Cardiac septum (tissue), 1 donor: Measurements from ENCODE around the gene EXTL1. TPM values are rescaled to one million over a fixed set of nuclear protein-coding genes. Genes with fewer than 3 reads are reported as not detected.
A peak's percentile ranks its signal among the peaks of the same experiment; 100 is the strongest.

Experiments used
- DNase-seq: peaks from one replicate; pipeline ENCODE4 v3.0.0-alpha.2; 2020; ENCODE audit warnings: low spot score
- intact Hi-C: fragments of 100-400 bp; cut with DNase I; formaldehyde crosslinking; loops from one replicate; pipeline ENCODE4 v1.14.0; 2022
- total RNA-seq: library from RNA; stranded (reverse); fragmentation: NEBNext Ultra II Directional; extraction: Animal tissue kit (Norgen Biotek cat#: 25700); gene quantifications from one replicate; pipeline ENCODE4 v1.2.1, GENCODE V29; 2021
- donor health status: DM: no; HTN: no; CAD: no.

Gene EXTL1
- total RNA-seq, 1 donor from 2014 or later = 9.2 TPM

DNA sequence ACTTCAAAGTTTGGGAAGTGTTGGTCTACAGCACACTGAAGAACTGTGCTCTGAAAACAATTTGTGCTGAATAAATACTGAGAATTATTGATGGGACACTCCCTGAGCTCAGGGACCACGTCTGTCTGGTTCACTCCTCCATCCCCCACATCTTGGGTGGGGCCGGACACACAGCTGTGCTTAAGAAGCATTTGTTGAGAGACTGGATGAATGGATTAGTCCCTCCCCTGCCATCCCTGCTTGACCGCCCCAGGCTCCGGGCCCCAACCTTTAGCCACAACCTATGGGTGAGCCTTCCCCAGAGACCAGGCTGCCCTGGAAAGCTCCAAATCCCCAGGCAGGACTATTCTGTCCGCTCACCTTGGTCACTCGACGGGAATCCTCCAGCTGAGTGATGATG lies 38.3 kb downstream of the EXTL1 start:
- intact Hi-C loops = no loop called here
- no peak for DNase-seq

DNA sequence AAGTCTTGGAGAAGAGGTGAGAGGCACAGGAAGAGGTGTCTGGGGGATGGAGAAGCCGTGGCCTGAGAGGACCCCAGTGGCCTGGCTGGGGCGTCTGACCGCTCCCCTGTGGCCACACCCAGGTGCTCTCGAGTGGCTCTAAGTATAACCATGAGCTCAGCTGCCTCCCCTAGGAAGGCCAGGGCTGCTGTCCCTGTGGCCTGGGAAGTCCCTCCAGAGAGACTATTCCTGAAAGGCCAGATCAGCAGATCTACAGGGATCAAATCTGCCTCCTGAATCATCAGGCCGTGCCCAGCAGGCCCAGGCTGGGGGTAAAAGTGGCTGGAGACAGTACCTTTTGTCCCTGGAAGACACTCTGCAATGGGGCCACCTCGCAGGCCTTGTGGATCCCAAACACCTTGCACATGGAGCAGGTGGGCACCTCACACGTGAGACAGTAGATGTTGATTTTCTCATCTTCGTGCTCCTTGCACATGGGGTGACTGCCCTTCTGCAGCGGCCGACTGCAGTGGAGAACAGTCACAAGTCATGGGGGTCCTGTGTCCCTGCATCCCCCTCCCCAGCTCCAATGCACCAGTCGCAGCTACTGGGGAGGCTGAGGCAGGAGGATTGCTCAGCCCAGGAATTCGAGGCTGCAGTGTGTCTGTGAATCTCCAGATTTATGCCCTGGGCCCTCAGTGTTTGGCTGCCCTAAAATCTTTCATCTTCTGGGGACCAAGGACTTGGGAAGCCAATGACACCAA lies 39.4 kb downstream of the EXTL1 start:
- DNase-seq = no peak
- intact Hi-C loops = no loop called here

DNA sequence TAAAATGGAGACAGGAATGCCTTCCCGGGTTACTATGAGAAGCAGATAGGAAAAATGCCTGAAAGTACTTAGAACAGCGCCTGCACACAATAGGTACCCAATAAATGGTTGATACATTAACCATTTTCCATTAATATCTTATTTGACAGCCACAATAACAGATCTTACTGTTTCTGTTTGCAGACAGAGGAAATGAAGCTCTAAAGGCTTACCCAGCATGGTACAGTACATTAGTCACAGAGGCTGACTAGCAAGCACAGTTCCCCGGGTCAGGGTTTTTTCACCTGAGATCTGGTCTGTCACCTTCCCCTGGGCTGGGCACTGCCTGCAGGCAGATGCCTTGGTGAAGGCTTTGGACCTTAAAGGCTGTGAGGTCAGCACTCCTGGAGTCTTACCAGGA lies 43.0 kb downstream of the EXTL1 start:
- no peak for DNase-seq
- intact Hi-C loops = no loop called here

DNA sequence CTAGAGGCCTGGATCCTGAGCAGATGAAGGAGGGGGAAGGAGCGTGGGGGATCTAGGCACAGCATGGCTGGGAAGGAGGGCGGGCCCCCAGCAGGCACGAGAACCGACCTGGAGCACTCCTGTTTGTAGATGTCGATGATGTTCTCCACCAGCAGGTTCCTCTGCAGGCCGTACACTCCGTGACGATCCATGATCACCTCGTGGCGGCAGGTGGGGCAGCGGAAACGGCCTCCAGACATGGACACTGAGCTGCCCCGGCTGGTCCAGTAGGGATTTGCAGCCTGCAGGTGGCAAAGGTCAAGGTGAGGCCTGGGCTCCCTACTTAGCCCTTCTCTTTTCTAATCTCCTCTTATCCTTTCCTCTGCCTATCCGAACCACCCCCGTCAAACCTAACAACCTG lies 44.6 kb downstream of the EXTL1 start:
- intact Hi-C loops = loop anchor here (2.0 kb wide), 2 partner anchors 17 to 45 kb away; partner anchors contain the start of gene EXTL1
- DNase-seq = no peak

DNA sequence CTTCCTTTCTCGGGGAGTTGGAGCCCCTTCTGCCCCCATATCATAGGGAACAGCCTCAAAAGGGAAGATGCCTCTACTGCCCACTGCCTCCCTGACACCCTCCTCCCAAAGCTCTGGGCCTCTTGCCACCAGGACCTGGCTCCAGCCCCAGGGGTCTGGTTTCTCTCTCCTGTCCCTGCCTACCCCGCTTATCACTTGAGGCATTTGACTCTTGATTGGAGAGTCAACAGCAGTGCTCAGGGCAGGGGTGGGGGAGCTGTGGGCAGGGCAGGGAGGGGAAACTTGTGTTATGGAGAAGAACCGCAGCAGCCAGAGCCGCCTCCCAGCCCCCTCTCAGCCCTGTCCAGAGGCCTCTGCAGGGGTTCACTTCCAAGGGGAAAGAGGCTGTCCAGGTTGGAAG lies 45.3 kb downstream of the EXTL1 start:
- DNase-seq = peak; percentile 90
- intact Hi-C loops = loop anchor here (1.0 to 2.0 kb wide), 3 partner anchors 16 to 46 kb away; partner anchors contain the start of gene EXTL1

DNA sequence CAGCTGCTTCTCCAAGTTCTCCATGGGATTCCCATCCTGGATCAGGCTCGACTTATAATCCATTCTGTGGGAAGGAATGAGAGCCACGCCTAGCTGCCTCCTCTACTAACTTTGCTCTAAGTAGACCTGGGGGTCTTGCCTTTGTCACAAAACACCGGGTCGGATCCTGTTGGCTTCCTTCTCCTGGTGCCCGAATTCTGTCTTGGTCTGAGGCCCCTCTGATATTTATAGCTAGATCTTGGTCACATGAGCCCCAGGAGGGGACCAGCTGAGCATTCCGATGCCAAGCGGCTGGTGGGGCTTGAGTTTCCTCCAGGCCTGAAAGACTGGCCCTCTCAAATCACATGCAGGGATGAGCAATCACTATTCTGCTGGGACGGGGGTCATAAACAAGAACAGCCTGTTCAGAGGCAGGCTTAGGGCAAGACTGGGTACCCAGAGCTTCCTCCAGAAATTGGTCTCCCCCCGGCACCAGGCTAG lies 45.9 kb downstream of the EXTL1 start, which contains the start of gene TRIM63:
Gene TRIM63 (minus strand): TSS at position 199 of the 480 bp plus-strand sequence. CDS start 136 bp downstream, at position 63.
- DNase-seq = no peak
- intact Hi-C loops = loop anchor here (1.0 to 2.0 kb wide), 3 partner anchors 15 to 47 kb away; partner anchors contain the start of gene EXTL1

DNA sequence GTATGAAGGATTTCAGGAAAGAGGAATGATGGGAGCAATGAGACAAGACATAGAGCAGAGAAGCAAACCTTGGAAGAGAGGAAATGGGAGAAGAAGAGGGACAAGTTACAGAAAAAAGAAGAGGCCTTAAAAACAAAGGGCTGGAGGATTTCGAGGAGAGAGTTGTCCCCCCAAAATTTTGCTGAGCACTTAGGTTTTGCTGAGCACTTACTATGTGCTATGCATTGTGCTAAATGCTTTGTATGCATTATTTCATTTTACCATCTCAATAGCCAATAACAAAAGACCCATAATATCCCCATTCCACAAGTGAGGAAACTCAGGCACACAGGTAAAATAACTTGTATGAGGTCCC lies 48.3 kb downstream of the EXTL1 start:
- intact Hi-C loops = no loop called here
- no peak for DNase-seq

DNA sequence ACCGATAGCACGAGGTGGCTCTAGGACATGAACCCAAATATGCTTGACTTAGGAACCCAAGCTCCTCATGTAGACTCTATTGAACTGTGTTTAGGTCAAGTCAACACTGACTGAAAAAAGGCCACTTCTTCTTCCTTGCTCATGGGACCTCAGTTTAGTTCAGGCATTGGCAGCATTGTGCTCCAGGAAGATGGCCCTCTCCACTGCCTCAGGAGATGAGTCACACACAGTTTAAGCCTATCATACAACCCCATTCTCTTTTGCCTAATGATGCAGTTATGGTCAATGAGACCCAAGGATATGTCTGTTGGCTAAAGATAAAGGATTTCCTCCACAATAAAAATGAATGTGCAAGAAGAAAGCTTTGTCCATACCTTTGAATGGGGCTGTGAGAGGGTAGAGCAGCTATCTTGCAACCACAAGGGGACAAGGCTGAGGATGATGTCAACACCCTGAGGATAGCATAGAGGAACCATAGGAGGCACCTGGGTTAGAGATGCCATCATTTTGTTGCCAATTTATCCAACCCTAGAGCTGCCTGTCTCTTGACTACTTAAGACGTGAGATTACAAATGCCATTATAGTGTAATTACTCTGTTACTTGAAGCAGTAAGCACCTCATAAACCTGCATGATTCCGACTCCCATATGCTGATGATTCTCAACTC lies 48.9 kb downstream of the EXTL1 start:
- intact Hi-C loops = no loop called here
- no peak for DNase-seq

DNA sequence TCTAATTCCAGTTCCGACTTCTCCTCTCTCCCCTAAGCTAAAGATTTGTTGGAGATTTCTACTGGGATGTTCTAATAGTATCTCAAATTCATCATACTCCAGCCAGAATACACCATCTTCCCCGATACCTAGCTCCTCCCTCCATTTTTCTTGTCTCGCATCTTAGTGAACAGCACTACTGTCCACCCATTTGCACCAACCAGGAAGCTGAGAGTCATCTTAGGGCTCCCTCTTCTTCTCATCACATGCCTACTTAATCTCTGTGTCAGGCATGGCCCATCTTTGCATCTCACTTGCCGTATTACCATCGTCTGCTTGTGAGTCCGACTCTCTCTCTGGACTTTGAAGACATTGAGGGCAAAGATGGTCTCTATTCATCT lies 49.4 kb downstream of the EXTL1 start:
- no peak for DNase-seq
- intact Hi-C loops = no loop called here

DNA sequence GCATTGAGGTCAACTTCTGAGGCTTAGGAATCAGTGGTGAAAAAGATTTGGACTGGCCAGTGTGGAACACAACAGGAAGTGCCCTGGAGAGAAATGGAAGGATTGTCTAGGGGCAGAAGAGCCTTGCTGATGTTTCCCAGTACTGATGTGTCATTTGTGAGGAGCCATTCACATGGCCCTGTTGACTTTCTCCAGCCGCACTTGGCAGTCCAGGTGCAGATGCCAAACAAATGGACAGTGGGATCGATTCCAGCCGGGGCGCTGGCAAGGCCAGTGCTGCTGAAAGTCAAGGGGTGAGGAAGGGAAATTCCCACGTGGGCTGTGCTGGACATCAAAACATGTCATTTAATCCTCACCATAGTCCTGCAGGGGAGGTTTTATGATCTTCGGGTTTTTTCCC lies 50.7 kb downstream of the EXTL1 start:
- intact Hi-C loops = no loop called here
- peak; percentile 85 for DNase-seq

DNA sequence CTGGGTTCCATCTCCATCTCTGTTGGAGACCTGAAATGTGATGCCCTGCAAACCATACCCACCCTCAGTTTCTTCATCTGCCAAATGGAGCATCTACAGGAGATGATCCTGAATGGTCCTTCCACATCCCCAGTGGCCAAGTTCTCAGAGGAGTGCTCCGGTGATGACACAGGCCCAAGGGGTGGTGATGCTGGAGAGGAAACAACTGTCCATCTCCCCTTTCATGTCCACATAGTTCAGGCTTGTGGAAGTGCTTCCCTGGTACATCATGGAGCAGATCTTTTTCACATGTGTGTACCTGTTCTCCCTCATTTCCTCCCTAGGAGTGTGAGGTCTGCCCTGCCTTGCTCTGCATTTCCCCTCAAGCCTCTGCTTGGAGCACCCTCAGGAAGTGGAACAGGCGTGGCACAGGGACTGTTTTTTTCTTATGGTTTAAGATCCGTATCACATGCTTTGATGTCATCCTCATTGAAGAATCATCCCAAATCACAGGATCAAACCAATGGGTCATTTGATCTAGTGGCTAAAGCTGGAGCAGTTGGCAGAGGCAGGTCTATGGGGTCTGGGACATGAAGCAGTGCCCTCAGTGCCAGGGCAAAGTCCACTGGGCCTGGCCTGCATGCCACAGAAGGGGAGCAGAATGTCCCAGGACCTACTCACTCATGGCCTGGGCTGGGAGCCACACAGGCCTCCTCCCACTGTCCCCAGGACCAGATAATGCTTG lies 54.0 kb downstream of the EXTL1 start:
- DNase-seq = no peak
- intact Hi-C loops = no loop called here

DNA sequence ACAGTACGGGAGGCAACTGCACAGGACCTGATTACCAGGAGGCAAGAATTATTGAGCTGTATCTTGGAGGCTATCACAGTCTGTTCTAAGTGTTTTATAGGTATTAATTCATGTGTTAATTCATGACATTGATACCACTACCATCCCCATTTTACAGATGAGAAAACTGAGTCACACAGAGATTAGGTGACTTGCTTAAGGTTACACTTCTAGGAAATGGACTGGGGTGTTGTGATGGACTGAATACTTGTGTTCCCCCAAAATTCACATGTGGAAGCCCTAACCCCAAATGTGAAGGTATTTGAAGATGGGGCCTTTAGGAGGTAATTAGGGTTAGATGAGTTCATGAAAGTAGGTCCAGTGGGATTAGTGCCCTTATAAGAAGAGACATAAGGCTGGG lies 55.9 kb downstream of the EXTL1 start:
- DNase-seq = no peak
- intact Hi-C loops = no loop called here

DNA sequence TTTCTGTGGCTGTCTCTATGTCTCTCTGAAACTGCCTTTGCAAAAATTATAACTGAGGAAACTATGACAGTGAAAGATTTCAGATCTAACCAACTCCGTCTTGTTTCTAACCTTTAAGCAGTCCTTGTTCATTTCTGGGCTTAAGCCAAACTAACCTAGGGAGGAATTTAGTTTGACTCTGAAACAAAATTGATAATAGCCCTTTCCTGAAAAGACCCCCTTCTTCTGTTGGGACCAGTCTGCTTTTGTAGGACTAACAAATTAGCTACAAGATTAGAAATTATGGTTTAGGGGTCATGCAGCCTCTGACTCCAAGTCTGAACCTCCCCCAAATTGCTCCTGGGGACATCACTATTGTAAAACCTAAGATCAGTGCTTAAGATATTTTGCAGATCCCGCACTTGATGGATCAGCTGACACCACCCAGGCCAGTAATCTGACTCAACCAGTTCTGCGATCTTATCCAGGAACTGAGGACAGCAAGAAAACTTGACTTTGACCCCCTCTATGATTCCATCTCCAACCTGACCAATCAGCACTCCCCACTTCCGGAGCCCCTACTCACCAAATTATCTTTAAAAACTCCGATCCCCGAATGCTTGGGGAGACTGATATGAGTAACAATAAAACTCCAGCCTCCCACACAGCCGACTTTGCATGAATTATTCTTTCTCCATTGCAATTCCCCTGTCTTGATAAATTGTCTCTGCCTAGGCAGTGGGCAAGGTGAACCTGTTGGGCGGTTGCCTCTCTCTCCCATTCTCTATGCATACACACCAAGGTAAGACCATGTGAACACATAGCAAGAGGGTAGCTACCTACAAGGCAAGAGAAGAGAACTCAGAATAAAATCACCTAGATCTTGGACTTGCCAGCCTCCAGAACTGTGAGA lies 57.0 kb downstream of the EXTL1 start:
- intact Hi-C loops = no loop called here
- no peak for DNase-seq

DNA sequence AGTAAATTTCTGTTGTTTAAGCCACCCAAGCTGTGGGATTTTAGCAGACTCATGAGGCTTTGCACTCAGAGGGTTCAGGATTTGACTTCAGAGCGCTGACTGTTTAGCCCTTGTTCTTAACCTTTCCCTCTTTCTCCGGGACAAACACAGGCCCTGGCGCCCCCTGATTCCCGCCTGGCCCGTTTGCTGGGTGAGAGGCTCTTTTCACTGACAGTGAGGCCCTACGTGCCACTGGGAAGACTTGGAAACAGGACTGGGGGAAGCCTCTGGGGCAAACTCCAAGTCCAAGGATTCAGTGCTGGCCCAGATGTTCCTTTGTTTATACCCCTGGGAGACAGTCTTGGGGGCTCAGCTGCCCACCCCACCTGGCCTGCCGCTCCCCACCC lies 57.6 kb downstream of the EXTL1 start:
- intact Hi-C loops = no loop called here
- no peak for DNase-seq

DNA sequence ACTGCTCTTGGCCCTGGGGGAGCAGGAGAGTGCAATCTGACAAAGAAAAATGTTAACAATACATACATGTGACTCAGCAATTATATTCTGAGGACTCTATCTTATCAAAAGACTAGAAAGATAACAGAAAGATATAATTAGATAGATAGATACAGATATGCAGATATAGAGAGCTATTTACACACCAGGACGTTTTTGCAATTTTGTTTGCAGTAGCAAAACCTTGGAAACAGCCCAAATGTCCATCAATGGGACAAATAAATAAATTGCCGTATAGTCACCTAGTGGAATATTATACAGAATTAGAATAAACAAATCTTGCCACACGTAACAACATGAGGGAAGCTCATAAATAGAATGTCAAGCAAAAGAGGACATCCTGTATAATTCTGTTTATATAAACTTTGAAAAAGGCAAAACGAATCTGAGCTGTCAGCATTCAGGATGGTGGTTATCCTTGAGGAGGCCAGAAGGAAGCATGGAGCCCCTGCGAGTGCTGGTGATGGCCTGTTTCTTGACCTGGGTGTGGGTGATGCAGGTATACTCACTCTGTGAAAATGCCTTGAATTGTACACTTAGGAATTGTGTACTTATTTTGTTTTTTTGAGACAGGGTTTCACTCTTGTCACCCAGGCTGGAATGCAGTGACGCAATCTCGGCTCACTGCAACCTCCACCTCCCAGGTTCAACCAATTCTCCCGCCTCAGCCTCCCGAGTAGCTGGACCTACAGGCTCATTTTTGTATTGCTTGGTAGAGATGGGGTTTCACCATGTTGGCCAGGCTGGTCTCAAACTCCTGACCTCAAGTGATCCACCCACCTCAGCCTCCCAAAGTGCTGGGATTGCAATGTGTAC lies 58.6 kb downstream of the EXTL1 start:
- no peak for DNase-seq
- intact Hi-C loops = no loop called here

DNA sequence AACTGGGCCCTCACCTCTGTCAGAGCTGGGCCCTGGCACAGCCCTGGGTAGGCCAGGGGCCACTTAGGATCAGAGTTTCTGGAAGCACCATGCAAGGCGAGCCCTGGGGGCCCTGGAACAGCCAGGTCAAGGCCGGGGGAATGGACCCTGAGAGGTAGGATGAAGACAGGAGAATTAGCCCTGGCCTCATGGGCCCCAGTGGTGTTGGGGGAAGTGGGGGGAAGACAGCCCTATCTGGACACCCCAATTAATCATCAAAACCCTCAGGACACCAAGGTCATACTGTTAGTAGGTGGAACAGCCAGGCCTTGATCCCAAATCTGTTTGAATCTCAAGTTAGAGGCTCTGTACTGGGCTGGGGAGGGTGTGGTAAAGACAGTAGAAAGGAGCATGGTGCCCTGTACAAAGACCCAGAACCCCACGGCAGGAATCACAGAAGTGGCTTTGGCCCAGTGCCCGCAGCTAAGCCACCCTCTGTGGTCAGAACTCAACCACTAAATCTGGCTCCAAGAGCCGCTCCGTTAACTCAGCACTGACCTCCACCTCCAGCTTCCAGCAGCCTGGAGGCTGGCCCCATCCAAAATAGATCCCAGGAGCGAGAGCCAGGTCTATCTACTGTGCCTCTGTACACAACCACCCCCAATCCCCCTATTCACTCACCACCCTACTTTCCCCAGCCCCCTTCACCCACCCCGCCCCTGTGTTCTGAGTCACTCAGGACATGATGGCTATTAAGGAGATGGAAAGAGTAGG lies 59.9 kb downstream of the EXTL1 start:
- DNase-seq = no peak
- intact Hi-C loops = loop anchor here (2.0 kb wide), 1 partner anchor 15 kb away; the partner anchor contains the start of gene TRIM63

DNA sequence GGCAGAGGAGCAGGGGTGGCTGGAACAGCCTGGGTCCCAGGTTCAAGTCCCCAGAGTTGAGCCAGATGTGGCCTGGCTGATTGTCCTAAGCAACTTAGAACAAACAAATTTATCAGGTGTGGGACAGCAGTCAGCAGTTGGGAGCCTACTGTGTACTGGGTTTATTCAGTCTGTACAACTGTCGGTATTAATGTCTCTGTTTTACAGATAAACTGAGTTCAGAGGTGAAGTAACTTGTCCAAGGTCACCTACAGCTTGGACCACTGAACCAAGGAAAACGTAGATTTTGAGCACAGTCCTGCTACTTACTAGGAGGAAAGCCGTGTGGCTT lies 60.4 kb downstream of the EXTL1 start:
- DNase-seq = no peak
- intact Hi-C loops = loop anchor here (2.0 kb wide), 1 partner anchor 15 kb away; the partner anchor contains the start of gene TRIM63

DNA sequence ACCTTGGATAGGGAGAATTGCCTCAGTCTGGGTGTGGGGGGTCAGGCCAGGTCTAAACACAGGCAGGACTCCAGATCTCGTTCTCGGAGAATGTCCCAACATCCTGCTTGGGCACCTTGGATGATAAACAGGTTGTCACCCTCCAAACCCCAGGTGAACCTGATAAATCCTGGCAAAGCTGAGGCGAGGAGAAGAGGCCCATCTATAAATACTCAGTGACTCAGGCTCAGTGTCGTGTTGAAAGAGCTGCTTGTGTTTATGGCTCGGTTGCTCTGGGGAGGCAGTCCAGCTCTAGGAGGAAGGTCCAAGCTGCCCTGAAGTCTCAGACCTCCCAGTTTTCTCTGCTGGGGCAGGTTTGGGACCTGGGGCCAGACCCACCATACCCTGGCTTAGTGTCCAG lies 61.6 kb downstream of the EXTL1 start:
- intact Hi-C loops = loop anchor here (2.0 kb wide), 1 partner anchor 16 kb away; the partner anchor contains the start of gene TRIM63
- no peak for DNase-seq
